PC-3 (cell line): ENCODE measurements around the gene AGPAT3. TPM values are rescaled to one million over a fixed set of nuclear protein-coding genes. Genes with fewer than 3 reads are reported as not detected.

Experiments used
- ATAC-seq: fragments of 200-7000 bp; cut with Tn5 transposase; 2 replicates; pipeline ENCODE4 v1.9.1; 2020; ENCODE audit warnings: mild to moderate bottlenecking, moderate library complexity
- BruUV-seq: library from RNA; stranded (reverse); fragments of 400-500 nt; replicated peaks from 2 replicates; lab custom pipeline; 2021; lab: Mats Ljungman, UMichigan
- CTCF ChIA-PET: fragments of 300-600 bp; sonication (Branson Sonifier 250); formaldehyde crosslinking; loops from one replicate; lab custom pipeline; 2022; ENCODE audit warnings: antibody characterized with exemption; lab: Charles Lee
- POLR2A ChIA-PET: fragments of 300-600 bp; sonication (Branson Sonifier 250); formaldehyde crosslinking; loops from one replicate; lab custom pipeline; 2022; ENCODE audit warnings: antibody characterized with exemption; ENCODE audit not compliant: unreplicated experiment; lab: Charles Lee
- DNase-seq: peaks from one replicate; pipeline ENCODE4 v3.0.0-alpha.2; 2015
- H2AFZ ChIP-seq: fragments of 300-600 bp; sonication (generic); 2 replicates; pipeline ENCODE4 v1.6.0; 2016; ENCODE audit warnings: antibody characterized with exemption, low read length
- H3F3A ChIP-seq: fragments of 300-600 bp; sonication (generic); one replicate; pipeline ENCODE4 v1.6.0; 2017; ENCODE audit warnings: antibody characterized with exemption, low read length, control low read depth, mild to moderate bottlenecking; ENCODE audit not compliant: unreplicated experiment
- H3K27ac ChIP-seq: fragments of 300-600 bp; sonication (generic); 2 replicates; pipeline ENCODE4 v1.5.1; 2016; ENCODE audit warnings: mild to moderate bottlenecking, low read length
- H3K27me3 ChIP-seq: fragments of 300-600 bp; sonication (generic); 2 replicates; pipeline ENCODE4 v1.6.1; 2016; ENCODE audit warnings: low read length, mixed read lengths
- H3K36me3 ChIP-seq: fragments of 300-600 bp; sonication (generic); 2 replicates; pipeline ENCODE4 v1.6.1; 2016; ENCODE audit warnings: low read depth, mixed run types, low read length, mixed read lengths
- H3K4me1 ChIP-seq: fragments of 300-600 bp; sonication (generic); 2 replicates; pipeline ENCODE4 v1.5.1; 2016; ENCODE audit warnings: low read length; ENCODE audit not compliant: insufficient read depth
- H3K4me2 ChIP-seq: fragments of 300-600 bp; sonication (generic); 2 replicates; pipeline ENCODE4 v1.6.0; 2016; ENCODE audit warnings: low read length
- H3K4me3 ChIP-seq: fragments of 300-600 bp; sonication (generic); 2 replicates; pipeline ENCODE4 v1.5.1; 2016; ENCODE audit warnings: mild to moderate bottlenecking, low read length, mixed read lengths
- H3K79me2 ChIP-seq: fragments of 300-600 bp; sonication (generic); 2 replicates; pipeline ENCODE4 v1.6.1; 2017; ENCODE audit warnings: low read length, mixed read lengths
- H3K9ac ChIP-seq: fragments of 300-600 bp; sonication (generic); 2 replicates; pipeline ENCODE4 v1.6.0; 2016; ENCODE audit warnings: mild to moderate bottlenecking, low read length
- H3K9me2 ChIP-seq: fragments of 300-600 bp; sonication (generic); replicated peaks from 2 replicates; pipeline ENCODE4 v1.6.1; 2016; ENCODE audit warnings: mixed run types, low read length, mixed read lengths
- H3K9me3 ChIP-seq: fragments of 300-600 bp; sonication (generic); 2 replicates; pipeline ENCODE4 v1.6.1; 2016; ENCODE audit warnings: low read length, mixed read lengths
- H4K20me1 ChIP-seq: fragments of 300-600 bp; sonication (generic); 2 replicates; pipeline ENCODE4 v1.6.1; 2016; ENCODE audit warnings: low read length, mixed read lengths
- EZH2 ChIP-seq: fragments of 300-600 bp; sonication (generic); IDR thresholded peaks from one replicate; pipeline ENCODE4 v1.6.1; 2017; ENCODE audit warnings: antibody characterized with exemption, mild to moderate bottlenecking, low read length; ENCODE audit not compliant: unreplicated experiment
- EZH2phosphoT487 ChIP-seq: fragments of 300-600 bp; sonication (generic); IDR thresholded peaks from 2 replicates; pipeline ENCODE4 v1.6.1; 2018; ENCODE audit warnings: mild to moderate bottlenecking, antibody characterized with exemption, low read length, borderline replicate concordance
- intact Hi-C: fragments of 100-400 bp; cut with micrococcal nuclease; formaldehyde crosslinking; loops from 2 replicates; pipeline ENCODE4 v1.9.0; 2023
- total RNA-seq: library from RNA; depleted of rRNA; stranded (reverse); fragments of >200 nt; gene quantifications from 2 replicates; pipeline ENCODE4 v1.2.3, GENCODE V29; 2014
- TF ChIP-seq, protein P1 (sequence below): fragments of 300-600 bp; sonication (generic); conservative IDR thresholded peaks from 2 replicates; pipeline ENCODE4 v1.5.1; 2017; ENCODE audit warnings: antibody characterized with exemption, low read depth, mild to moderate bottlenecking, low read length

AGPAT3 gene
- total RNA-seq, 1 experiment from 2014 or later, result 76.1 TPM

DNA sequence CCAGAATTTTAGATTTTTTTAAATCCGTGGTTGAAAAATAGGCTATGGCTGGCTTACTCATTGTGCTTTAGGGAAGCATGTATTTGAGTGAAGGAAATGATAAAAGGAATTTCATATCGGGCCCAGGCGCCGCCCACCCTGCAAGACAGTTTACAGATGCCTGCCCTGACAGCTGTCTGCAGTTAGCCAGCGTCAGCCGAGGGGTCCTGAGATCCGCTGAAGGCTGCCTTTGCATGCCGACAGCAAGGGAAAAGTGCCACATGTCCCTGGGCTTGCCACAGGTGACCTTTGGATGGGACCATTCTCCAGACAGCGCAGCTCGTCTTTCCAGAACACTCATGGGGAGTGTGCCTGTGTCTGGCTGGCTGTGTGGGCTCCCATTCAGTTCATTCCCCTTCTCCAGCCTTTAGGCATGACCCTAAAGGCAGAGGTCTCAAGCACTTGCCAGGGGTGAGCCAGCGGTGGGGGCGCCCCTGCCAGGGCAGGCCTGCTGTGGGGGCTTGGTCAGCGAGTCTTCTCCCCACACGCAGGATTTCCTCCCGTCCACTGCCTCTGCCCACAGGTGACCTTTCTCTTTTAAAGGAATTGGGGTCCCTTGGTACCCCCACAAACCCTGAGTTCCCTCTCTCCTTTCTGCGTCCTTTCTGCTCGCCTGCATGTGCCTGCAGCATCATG is 101.0 kb downstream of the AGPAT3 start:
- ATAC-seq, result no peak
- BruUV-seq, result no TSS peak
- intact Hi-C loops, result no loop called here
- POLR2A ChIA-PET, result interaction anchor here (0.6 kb wide), 1 partner anchor 125 kb away, joined by 5 read pairs; no protein-coding TSS in a partner anchor
- Histone ChIP-seq H3K4me3 (no peak overlapping the region), H3K79me2 (no peaks in the 10 kb centered on the region), H2AFZ (no peak overlapping the region), H3F3A (no peaks in the 10 kb centered on the region), H3K4me1 (no peaks in the 10 kb centered on the region), H3K9me2 (no peaks in the 10 kb centered on the region), H3K9ac (no peak overlapping the region), H4K20me1 (no peaks in the 10 kb centered on the region), H3K4me2 (no peak overlapping the region), H3K36me3 (no peaks in the 10 kb centered on the region; the same call in 1 of the 2 replicates), H3K9me3 (no peaks in the 10 kb centered on the region), H3K27ac (no peak overlapping the region), H3K27me3 (no peaks in the 10 kb centered on the region)
- TF ChIP-seq EZH2, result no peak
- TF ChIP-seq, protein P1, sequence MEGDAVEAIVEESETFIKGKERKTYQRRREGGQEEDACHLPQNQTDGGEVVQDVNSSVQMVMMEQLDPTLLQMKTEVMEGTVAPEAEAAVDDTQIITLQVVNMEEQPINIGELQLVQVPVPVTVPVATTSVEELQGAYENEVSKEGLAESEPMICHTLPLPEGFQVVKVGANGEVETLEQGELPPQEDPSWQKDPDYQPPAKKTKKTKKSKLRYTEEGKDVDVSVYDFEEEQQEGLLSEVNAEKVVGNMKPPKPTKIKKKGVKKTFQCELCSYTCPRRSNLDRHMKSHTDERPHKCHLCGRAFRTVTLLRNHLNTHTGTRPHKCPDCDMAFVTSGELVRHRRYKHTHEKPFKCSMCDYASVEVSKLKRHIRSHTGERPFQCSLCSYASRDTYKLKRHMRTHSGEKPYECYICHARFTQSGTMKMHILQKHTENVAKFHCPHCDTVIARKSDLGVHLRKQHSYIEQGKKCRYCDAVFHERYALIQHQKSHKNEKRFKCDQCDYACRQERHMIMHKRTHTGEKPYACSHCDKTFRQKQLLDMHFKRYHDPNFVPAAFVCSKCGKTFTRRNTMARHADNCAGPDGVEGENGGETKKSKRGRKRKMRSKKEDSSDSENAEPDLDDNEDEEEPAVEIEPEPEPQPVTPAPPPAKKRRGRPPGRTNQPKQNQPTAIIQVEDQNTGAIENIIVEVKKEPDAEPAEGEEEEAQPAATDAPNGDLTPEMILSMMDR, result no peak
- TF ChIP-seq EZH2phosphoT487, result no peak
- CTCF ChIA-PET, result no interaction called here
- no peak for DNase-seq

DNA sequence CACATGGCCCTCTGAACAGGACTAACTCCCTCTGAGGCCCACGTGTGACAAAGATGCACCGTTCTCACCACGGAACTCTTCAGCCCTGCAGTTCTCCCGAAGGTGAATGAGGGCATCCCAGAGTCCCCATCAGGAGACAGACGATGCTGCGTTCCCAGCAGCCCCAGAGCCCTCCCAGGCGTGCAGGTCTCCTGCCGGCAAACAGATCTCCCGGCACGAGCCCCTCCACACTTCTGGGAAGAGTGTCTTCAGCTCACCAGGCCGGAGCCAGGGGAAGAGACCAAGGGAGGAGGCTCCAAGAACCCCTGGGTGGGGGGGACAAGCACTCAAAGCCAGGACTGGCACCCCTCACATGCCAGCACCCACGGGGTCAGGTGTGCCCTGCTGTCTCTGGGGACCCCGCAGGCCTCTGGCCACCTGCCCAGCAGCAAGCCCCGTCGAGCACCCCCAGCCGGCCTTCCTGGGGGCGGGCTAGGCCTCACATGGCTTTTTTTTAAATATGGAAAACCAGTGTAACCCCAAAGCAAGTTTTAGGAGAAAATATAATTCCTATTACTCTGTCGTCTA is 102.0 kb downstream of the AGPAT3 start:
- Histone ChIP-seq H3K36me3 (no peaks in the 10 kb centered on the region; the same call in 1 of the 2 replicates), H3K27ac (no peak overlapping the region), H4K20me1 (no peaks in the 10 kb centered on the region), H3K9me2 (no peaks in the 10 kb centered on the region), H3K79me2 (no peaks in the 10 kb centered on the region), H3K4me3 (no peak overlapping the region), H3K9ac (no peak overlapping the region), H3K27me3 (no peaks in the 10 kb centered on the region), H3K4me2 (no peak overlapping the region), H3K4me1 (no peaks in the 10 kb centered on the region), H2AFZ (no peak overlapping the region), H3F3A (no peaks in the 10 kb centered on the region), H3K9me3 (no peaks in the 10 kb centered on the region)
- intact Hi-C loops, result no loop called here
- DNase-seq, result no peak
- BruUV-seq, result no TSS peak
- no peak for ATAC-seq
- TF ChIP-seq, protein P1, result no peak
- TF ChIP-seq EZH2phosphoT487, result no peak
- TF ChIP-seq EZH2, result no peak
- POLR2A ChIA-PET, result no interaction called here
- CTCF ChIA-PET, result no interaction called here

GRCh38 chr21:43967981-43968380 is 103.0 kb downstream of the AGPAT3 start:
- no peak for TF ChIP-seq EZH2phosphoT487
- no peak for TF ChIP-seq EZH2
- TF ChIP-seq, protein P1, result no peak
- Histone ChIP-seq H3K79me2 (no peaks in the 10 kb centered on the region), H3F3A (no peaks in the 10 kb centered on the region), H3K4me3 (no peak overlapping the region), H4K20me1 (no peaks in the 10 kb centered on the region), H3K36me3 (no peaks in the 10 kb centered on the region; the same call in 1 of the 2 replicates), H3K9me3 (no peaks in the 10 kb centered on the region), H2AFZ (no peak overlapping the region), H3K4me1 (no peaks in the 10 kb centered on the region), H3K27me3 (no peaks in the 10 kb centered on the region), H3K4me2 (no peak overlapping the region), H3K9me2 (no peaks in the 10 kb centered on the region), H3K27ac (no peak overlapping the region), H3K9ac (no peak overlapping the region)
- ChIA-PET POLR2A (no interaction called here), CTCF (no interaction called here)
- intact Hi-C loops, result no loop called here
- BruUV-seq, result no TSS peak
- DNase-seq (no peak), ATAC-seq (no peak)
